ENCODE data around the gene GFOD1.
A peak's percentile ranks its signal among the peaks of the same experiment; 100 is the strongest.

The GFOD1 gene

DNA sequence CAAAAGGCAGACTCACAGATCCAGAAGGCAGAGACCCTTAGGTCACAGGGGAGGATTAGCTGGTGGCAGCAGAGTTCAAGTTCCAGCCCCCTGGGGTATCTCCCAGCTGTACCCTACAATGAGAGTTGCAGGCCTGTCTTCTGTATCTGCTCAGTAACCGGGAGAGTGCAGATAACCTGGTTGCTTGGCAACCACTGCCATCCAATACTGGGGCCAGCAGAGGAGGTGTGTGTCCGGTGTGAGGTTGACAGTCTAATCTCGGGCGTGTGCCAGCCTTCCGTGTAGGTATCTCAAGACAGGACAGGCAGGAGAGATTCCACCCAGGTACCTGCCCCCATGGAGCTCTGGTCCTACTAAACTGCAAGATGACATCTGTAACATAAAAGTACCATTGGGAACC lies 102.4 kb downstream of the GFOD1 start:
- DNase-seq (ENCODE audit: low read depth): no peak
- TF ChIP-seq, protein P1, sequence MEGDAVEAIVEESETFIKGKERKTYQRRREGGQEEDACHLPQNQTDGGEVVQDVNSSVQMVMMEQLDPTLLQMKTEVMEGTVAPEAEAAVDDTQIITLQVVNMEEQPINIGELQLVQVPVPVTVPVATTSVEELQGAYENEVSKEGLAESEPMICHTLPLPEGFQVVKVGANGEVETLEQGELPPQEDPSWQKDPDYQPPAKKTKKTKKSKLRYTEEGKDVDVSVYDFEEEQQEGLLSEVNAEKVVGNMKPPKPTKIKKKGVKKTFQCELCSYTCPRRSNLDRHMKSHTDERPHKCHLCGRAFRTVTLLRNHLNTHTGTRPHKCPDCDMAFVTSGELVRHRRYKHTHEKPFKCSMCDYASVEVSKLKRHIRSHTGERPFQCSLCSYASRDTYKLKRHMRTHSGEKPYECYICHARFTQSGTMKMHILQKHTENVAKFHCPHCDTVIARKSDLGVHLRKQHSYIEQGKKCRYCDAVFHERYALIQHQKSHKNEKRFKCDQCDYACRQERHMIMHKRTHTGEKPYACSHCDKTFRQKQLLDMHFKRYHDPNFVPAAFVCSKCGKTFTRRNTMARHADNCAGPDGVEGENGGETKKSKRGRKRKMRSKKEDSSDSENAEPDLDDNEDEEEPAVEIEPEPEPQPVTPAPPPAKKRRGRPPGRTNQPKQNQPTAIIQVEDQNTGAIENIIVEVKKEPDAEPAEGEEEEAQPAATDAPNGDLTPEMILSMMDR (conservative IDR thresholded peaks at IDR 0.05; ENCODE audit: low read depth, low read length): no peak
- H3K4me3 ChIP-seq (ENCODE audit: low read depth, low read length): no peak overlapping the region

DNA sequence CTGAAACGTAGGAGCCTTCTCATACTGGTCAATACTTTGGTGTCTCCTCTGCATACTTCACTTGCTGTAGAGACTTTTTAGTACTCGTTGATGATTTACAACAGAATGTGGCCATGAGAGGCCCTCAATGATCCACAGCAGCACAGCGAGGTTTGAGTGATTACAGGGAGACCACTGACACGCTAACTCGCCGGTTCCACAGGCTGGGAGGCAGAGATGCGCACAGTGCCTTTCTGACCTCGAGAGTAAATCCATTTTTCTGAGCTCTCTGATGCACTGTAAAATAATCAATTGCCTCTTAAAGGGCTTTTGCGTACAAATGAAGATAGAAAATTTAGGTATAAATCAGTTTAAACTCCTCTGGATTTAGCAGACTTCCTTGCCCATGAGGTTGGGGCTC lies 102.9 kb downstream of the GFOD1 start:
- DNase-seq (ENCODE audit: low read depth): no peak
- TF ChIP-seq, protein P1 (conservative IDR thresholded peaks at IDR 0.05; ENCODE audit: low read depth, low read length): no peak
- H3K4me3 ChIP-seq (ENCODE audit: low read depth, low read length): no peak overlapping the region

DNA sequence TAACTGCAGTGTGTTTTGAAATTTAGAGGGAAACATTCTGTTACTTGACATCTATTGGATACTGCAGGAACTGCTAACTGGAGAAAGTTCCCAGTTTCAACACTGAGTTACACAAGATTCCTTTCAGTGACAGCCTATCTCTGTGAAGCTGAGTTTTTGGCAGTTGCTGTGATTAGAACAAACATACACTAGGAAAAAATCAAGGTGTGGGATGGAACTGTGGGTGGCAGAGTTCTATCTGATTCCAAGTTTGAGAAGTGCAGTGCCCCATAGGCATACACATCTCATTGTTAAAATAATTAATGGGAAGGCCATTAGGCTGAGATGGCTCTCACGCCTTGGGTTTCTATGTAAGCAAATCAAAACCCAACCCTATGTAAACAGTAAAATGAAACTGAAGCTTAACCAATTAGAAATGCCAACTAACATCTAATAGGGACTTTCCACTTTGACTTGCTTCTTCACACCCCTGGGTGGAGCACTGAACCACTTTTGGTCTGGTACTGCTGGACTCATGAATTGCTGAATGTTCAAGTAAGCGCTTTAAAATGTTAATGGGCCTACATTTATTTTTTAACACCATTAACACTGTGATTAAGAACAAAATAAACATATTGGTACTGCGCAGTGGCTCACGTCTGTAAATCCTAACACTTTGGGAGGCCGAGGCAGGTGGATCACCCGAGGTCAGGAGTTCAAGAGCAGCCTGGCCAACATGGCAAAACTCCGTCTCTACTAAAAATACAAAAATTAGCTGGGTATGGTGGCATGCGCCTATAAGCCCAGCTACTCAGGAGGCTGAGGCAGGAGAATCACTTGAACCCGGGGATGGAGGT lies 103.9 kb downstream of the GFOD1 start:
- TF ChIP-seq, protein P1 (conservative IDR thresholded peaks at IDR 0.05; ENCODE audit: low read depth, low read length): peak; percentile 43
- peak; percentile 67 for DNase-seq (ENCODE audit: low read depth)
- H3K4me3 ChIP-seq (ENCODE audit: low read depth, low read length): no peak overlapping the region

DNA sequence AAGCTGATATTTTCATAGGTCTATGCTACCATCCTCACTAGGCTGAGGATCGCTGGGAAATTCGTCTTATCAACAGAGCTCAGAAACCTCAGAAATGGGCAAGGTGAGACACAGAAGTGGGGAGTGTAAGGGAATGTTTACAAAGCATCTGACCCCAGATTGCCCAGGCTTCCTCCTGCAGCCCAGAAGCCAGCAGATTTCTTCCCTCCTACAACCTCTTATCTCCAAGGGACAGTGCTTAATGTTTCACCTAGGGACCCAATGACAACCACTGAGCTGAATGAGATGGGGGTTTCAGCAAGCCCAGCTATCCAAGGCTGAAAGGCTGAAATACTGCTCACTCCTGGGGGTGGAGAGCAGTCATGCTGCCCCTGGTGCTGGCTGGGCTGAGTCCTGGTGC lies 106.6 kb downstream of the GFOD1 start:
- no peak overlapping the region for H3K4me3 ChIP-seq (ENCODE audit: low read depth, low read length)
- TF ChIP-seq, protein P1 (conservative IDR thresholded peaks at IDR 0.05; ENCODE audit: low read depth, low read length): no peak
- DNase-seq (ENCODE audit: low read depth): no peak

DNA sequence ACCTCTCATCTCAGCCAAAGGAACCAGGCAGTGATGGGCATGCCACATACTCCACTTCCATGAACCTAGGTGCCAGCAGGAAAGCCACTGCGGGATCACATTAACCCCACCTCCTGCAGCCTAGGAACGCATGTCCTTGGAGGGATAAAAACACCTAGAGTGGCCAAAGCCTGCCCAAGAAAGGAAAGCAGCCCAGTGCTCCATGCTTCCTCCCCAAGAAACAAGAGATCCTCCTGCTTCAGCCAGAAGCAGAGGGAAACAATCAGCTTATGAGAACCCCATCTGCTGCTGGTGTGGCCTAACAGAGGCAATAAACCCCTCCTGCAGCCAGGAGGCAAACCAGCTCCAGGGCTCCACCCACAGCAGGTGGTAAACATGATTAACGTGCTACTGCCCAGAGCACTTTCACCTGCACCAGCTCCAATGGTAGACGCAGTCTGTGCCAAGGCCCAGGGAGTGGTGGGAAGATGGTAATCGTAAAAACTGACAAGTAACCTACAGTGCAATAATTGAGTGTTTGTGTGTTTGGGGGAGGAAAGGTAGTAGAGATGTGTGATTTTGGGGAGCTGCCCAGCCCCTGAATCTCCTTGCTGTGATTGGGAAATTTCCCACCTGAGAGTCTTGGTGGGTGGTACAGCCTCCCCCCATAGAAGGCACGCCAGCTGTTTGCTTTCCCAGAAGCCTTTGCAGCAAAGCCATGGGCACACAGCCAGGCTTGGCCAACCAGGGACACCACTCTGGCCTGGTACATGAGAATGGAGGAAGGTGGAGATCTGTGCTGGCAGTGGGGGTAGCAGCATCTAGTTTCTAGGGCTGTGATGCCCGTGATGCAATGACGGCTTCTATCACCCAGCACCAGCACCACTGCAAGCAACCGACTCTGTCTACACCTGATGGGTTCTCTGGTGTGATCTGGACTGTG lies 108.5 kb downstream of the GFOD1 start:
- no peak for DNase-seq (ENCODE audit: low read depth)
- TF ChIP-seq, protein P1 (conservative IDR thresholded peaks at IDR 0.05; ENCODE audit: low read depth, low read length): no peak
- H3K4me3 ChIP-seq (ENCODE audit: low read depth, low read length): no peak overlapping the region

DNA sequence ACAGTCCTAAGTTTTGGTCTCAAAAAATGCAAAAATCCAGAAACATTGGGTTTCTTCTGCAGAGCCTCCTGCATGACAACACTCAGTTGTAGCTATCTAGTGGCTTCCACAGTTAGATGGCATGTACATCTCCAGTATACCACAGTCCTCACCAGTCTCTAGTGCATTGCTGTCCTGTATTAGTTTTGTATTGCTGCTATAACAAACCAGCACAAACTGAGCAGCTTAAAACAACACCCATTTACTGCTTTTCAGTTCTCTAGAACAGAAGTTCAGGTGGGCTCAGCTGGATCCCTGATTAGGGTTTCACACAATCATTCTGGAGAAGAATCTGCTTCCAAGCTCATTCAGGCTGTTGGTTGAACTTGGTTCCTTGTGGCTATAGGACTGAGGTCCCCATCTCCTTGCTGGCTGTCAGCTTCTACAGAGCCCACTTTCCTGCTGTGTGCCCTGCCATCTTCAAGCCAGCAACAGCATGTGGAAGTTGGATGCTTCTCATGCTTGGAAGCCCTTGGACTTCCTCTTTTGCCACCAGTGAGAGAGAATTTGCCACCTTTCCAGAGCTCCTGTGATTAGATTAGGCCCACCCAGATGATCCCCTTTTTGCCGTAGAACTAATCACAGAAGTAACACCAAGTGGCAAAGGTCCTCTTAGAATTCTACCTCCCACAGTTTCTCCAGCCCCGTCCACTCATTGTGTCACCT lies 110.2 kb downstream of the GFOD1 start:
- TF ChIP-seq, protein P1 (conservative IDR thresholded peaks at IDR 0.05; ENCODE audit: low read depth, low read length): no peak
- DNase-seq (ENCODE audit: low read depth): no peak

More for the DNA sequence above, 110.2 kb downstream of the GFOD1 start:
- no peak overlapping the region for H3K4me3 ChIP-seq (ENCODE audit: low read depth, low read length)

Data from choroid plexus epithelial cell (primary cell).